GM12878 (cell line): Measurements from ENCODE around the gene CD27. TPM values are rescaled to one million over a fixed set of nuclear protein-coding genes. Genes with fewer than 3 reads are reported as not detected.

Experiments used
- ATAC-seq: fragments of 200-7000 bp; cut with Tn5 transposase; 3 replicates; pipeline ENCODE4 v1.9.1; 2020; ENCODE audit warnings: mild to moderate bottlenecking, moderate library complexity
- BruUV-seq: library from RNA; stranded (reverse); fragments of 400-500 nt; replicated peaks from 2 replicates; lab custom pipeline; 2021; lab: Mats Ljungman, UMichigan
- CTCF ChIA-PET: fragments of 300-600 bp; sonication (Branson Sonifier 250); formaldehyde crosslinking; extraction: SDS; loops from one replicate; lab custom pipeline; 2021; ENCODE audit warnings: inconsistent platforms; lab: Yijun Ruan, JAX
- POLR2A ChIA-PET: fragments of 350-600 bp; formaldehyde crosslinking; extraction: SDS; loops from one replicate; lab custom pipeline; 2021; ENCODE audit warnings: inconsistent platforms; lab: Charles Lee
- RAD21 ChIA-PET: fragments of 300-600 bp; sonication (Branson Sonifier 250); formaldehyde crosslinking; loops from one replicate; lab custom pipeline; 2023; ENCODE audit warnings: antibody characterized with exemption; ENCODE audit not compliant: unreplicated experiment; lab: Charles Lee
- SMC1A ChIA-PET: fragments of 300-600 bp; sonication (Branson Sonifier 250); formaldehyde crosslinking; loops from one replicate; lab custom pipeline; 2023; ENCODE audit not compliant: unreplicated experiment, uncharacterized antibody; lab: Charles Lee
- DNase-seq: peaks from one replicate; pipeline ENCODE4 v3.0.0-alpha.2; 2011; ENCODE audit warnings: low read depth, low spot score
- FAIRE-seq: peaks from 3 replicates; lab custom pipeline; 2011; peaks lifted over from hg19 to GRCh38; lab: Jason Lieb, UNC
- H2AFZ ChIP-seq: 2 replicates; pipeline ENCODE4 v1.6.0; 2011; ENCODE audit warnings: low read depth, low read length, control low read depth; ENCODE audit not compliant: control insufficient read depth
- H3K27ac ChIP-seq: 2 replicates; pipeline ENCODE4 v1.5.1; 2011; ENCODE audit warnings: control low read depth; ENCODE audit not compliant: control insufficient read depth, insufficient read depth
- H3K27me3 ChIP-seq, 2 experiments: replicated peaks in 1 of 2; 2 replicates each; pipeline versions ENCODE4 v1.6.0 to v1.6.1; 2011; ENCODE audit warnings: low read length in 1 of 2; ENCODE audit not compliant: control insufficient read depth in 2 of 2, insufficient read depth in 2 of 2
- H3K36me3 ChIP-seq, 2 experiments: 2 replicates each; pipeline ENCODE4 v1.5.1; 2011; ENCODE audit warnings: low read length in 1 of 2; ENCODE audit not compliant: control insufficient read depth in 2 of 2, insufficient read depth in 2 of 2
- H3K4me1 ChIP-seq: 2 replicates; pipeline ENCODE4 v1.6.1; 2011; ENCODE audit warnings: mild to moderate bottlenecking, low read length, moderate library complexity, mixed read lengths; ENCODE audit not compliant: control insufficient read depth, insufficient read depth
- H3K4me2 ChIP-seq: 2 replicates; pipeline ENCODE4 v1.6.0; 2011; ENCODE audit warnings: control low read depth; ENCODE audit not compliant: control insufficient read depth, insufficient read depth
- H3K4me3 ChIP-seq: fragments of 200-600 bp; sonication (generic); 2 replicates; pipeline ENCODE4 v1.5.1; 2016
- H3K79me2 ChIP-seq: 2 replicates; pipeline ENCODE4 v1.6.0; 2011; ENCODE audit warnings: low read length; ENCODE audit not compliant: control insufficient read depth, insufficient read depth
- H3K9ac ChIP-seq: 2 replicates; pipeline ENCODE4 v1.8.0; 2011; ENCODE audit warnings: low read length, control low read depth, mixed read lengths; ENCODE audit not compliant: control insufficient read depth, insufficient read depth
- H3K9me3 ChIP-seq: replicated peaks from 3 replicates; pipeline ENCODE4 v1.5.1; 2011; ENCODE audit warnings: mild to moderate bottlenecking, low read length; ENCODE audit not compliant: control insufficient read depth, insufficient read depth
- H4K20me1 ChIP-seq: 2 replicates; pipeline ENCODE4 v1.6.0; 2011; ENCODE audit not compliant: control insufficient read depth, insufficient read depth
- BHLHE40 ChIP-seq, 2 experiments: fragments of 450-650 bp in 1 of 2; IDR thresholded peaks; 2 replicates each; pipeline ENCODE4 v1.6.1; 2011 to 2017; ENCODE audit warnings: low read depth in 2 of 2, borderline replicate concordance in 1 of 2, improper control_type of control experiment in 1 of 2, low read length in 1 of 2, mild to moderate bottlenecking in 1 of 2
- CBFB ChIP-seq: IDR thresholded peaks from 2 replicates; pipeline ENCODE4 v1.6.1; 2016; ENCODE audit warnings: antibody characterized with exemption, low read depth
- CEBPB ChIP-seq, 2 experiments: fragments of 150-350 bp in 1 of 2; IDR thresholded peaks; 2 replicates each; pipeline ENCODE4 v1.6.1; 2012 to 2014; ENCODE audit warnings: low read depth in 2 of 2, low read length in 2 of 2, borderline replicate concordance in 1 of 2, inconsistent platforms in 1 of 2
- CHD2 ChIP-seq: IDR thresholded peaks from 2 replicates; pipeline ENCODE4 v1.6.1; 2011; ENCODE audit warnings: low read depth, low read length, improper control_type of control experiment, borderline replicate concordance
- CREM ChIP-seq: IDR thresholded peaks from 2 replicates; pipeline ENCODE4 v1.6.1; 2014; ENCODE audit warnings: antibody characterized with exemption, low read depth
- ELK1 ChIP-seq: IDR thresholded peaks from 2 replicates; pipeline ENCODE4 v1.6.1; 2012; ENCODE audit warnings: low read depth, low read length, improper control_type of control experiment
- IKZF1 ChIP-seq: fragments of 450-650 bp; conservative IDR thresholded peaks from 2 replicates; pipeline ENCODE4 v1.6.1; 2017; ENCODE audit warnings: antibody characterized with exemption, mild to moderate bottlenecking
- KLF5 ChIP-seq: fragments of 450-650 bp; IDR thresholded peaks from 2 replicates; pipeline ENCODE4 v1.6.1; 2014; ENCODE audit warnings: mild to moderate bottlenecking; ENCODE audit not compliant: partially characterized antibody
- NFIC ChIP-seq: IDR thresholded peaks from 2 replicates; pipeline ENCODE4 v1.6.1; 2012; ENCODE audit warnings: low read depth, mild to moderate bottlenecking, inconsistent platforms, low read length, moderate library complexity
- PRDM15 ChIP-seq: fragments of 450-650 bp; formaldehyde crosslinking; IDR thresholded peaks from 2 replicates; pipeline ENCODE4 v1.4.0; 2020; ENCODE audit warnings: mild to moderate bottlenecking, moderate library complexity
- RAD21 ChIP-seq: IDR thresholded peaks from 2 replicates; pipeline ENCODE4 v1.6.1; 2011; ENCODE audit warnings: mild to moderate bottlenecking, low read depth, low read length, moderate library complexity; ENCODE audit not compliant: insufficient read depth
- SP1 ChIP-seq: IDR thresholded peaks from one replicate; pipeline ENCODE4 v1.6.1; 2011; ENCODE audit warnings: low read depth, low read length
- WGBS: methylation state at CpG from one replicate; pipeline ENCODE4 v1.1.6; 2016; ENCODE audit warnings: low lambda C conversion rate; ENCODE audit not compliant: insufficient replicate concordance, insufficient coverage; ENCODE audit errors: missing lambda C conversion rate; 5-methylcytosine and 5-hydroxymethylcytosine counted together
- in situ Hi-C: fragments of 300-500 bp; cut with MboI; formaldehyde crosslinking; loops from 9 replicates; pipeline ENCODE4 v1.14.3; 2018; ENCODE audit warnings: mixed read lengths
- intact Hi-C: fragments of 100-400 bp; cut with micrococcal nuclease; formaldehyde crosslinking; loops from one replicate; pipeline ENCODE4 v1.14.2; 2022; ENCODE audit not compliant: unreplicated experiment
- polyA plus RNA-seq, 11 experiments: library from polyadenylated mRNA; depleted of rRNA in 4 of 11; unstranded in 6 of 11; stranded (reverse) in 5 of 11; fragments of >200 nt; fragmentation: Nextera tagmentation in 4 of 11; fragmentation: Illumina TruSeq in 1 of 11; extraction: Ambion mirVana in 4 of 11; extraction: Trizol in 1 of 11; gene quantifications; 1 replicate in 1 of 11; 2 replicates in 10 of 11; pipeline versions ENCODE4 v1.2.1 to v1.2.3, GENCODE V29; 2011 to 2016; ENCODE audit warnings: inconsistent platforms in 2 of 11, missing spikeins in 2 of 11, low read depth in 1 of 11
- total RNA-seq, 4 experiments: library from RNA; depleted of rRNA in 3 of 4; stranded (reverse); fragments of >200 nt in 3 of 4; fragmentation: Illumina TruSeq in 1 of 4; extraction: Trizol in 1 of 4; gene quantifications; 2 replicates each; pipeline versions ENCODE4 v1.2.1 to v1.2.3, GENCODE V29; 2013 to 2021
- TF ChIP-seq, protein P1 (sequence below): fragments of 450-650 bp; IDR thresholded peaks from 2 replicates; pipeline ENCODE4 v1.6.1; 2016; ENCODE audit warnings: mild to moderate bottlenecking

CD27 gene
- total and polyA plus RNA-seq, 10 of the 15 experiments (the other 5 are each of a cell fraction or from before 2014, with no cell fraction given): 4.9 to 184 (median 106) TPM

DNA sequence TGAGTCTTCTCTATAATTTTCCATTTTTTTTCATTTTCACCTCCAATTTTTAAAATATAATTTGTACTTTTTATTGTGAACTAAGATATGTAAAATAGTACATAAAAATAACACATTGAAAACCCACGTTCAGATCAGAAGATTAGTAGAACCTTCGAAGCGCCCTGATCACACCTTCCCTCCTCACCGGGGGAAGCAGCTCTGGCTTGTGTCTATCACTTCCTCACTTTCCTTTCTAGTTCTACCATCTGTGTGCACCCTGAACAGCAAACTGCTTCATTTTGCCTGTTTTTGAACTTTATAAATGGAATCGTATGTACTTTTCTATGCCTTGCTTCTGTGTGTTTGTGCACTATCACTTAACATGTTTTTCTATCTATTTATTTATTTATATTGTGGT lies 11.8 kb upstream of the CD27 start:
- peak overlapping the region; percentile 83 for H3K4me2 ChIP-seq
- H3K4me3 ChIP-seq: no peak overlapping the region
- peak overlapping the region; percentile 39 for H3K9ac ChIP-seq
- H3K36me3 ChIP-seq: no peaks in the 10 kb centered on the region
- ChIA-PET POLR2A (interaction anchor here (4.3 to 6.0 kb wide), 3 partner anchors 10 to 29 kb away, joined by 33 to 59 read pairs (median 40); partner anchors contain the start of genes CD27 and TAPBPL), CTCF (interaction anchor here (1.0 to 4.6 kb wide), 7 partner anchors 10 to 106 kb away, joined by 3 to 62 read pairs (median 16); partner anchors contain the start of genes CD27 and TAPBPL), SMC1A (interaction anchor here (1.2 to 6.3 kb wide), 7 partner anchors 8 to 37 kb away, joined by 4 to 74 read pairs (median 9); partner anchors contain the start of genes CD27, TAPBPL and VAMP1), RAD21 (interaction anchor here (1.0 to 6.2 kb wide), 8 partner anchors 11 to 69 kb away, joined by 3 to 73 read pairs (median 5); partner anchors contain the start of genes CD27 and VAMP1)
- BruUV-seq: no TSS peak
- peak overlapping the region; percentile 85 for H3K27ac ChIP-seq
- no peaks in the 10 kb centered on the region for H3K9me3 ChIP-seq
- in situ Hi-C loops: no loop called here
- peaks cover 61% of the 10 kb centered on the region for H3K4me1 ChIP-seq
- DNase-seq (no peak), ATAC-seq (peak; percentile 56), FAIRE-seq (no peak)
- H4K20me1 ChIP-seq: no peaks in the 10 kb centered on the region
- no peaks in the 10 kb centered on the region for H3K27me3 ChIP-seq
- intact Hi-C loops: no loop called here
- 19% methylated on average over 5 of the region's 5 CpGs for WGBS
- H2AFZ ChIP-seq: peak overlapping the region; percentile 65
- H3K79me2 ChIP-seq: no peaks in the 10 kb centered on the region; the same call in 1 of the 2 replicates
- TF ChIP-seq CEBPB (IDR thresholded peaks at IDR 0.05; ENCODE audit: borderline replicate concordance in 1 of 2, low read depth in 2 of 2, low read length in 2 of 2) (no peak), PRDM15 (CRISPR knock-in tag) (no peak), ELK1 (no peak), CHD2 (no peak), RAD21 (no peak), KLF5 (no peak), NFIC (peak; percentile 15; the same call in 1 of the 2 replicates), IKZF1 (no peak), CREM (no peak), SP1 (no peak), CBFB (no peak), BHLHE40 (IDR thresholded peaks at IDR 0.05; ENCODE audit: borderline replicate concordance in 1 of 2, low read depth in 2 of 2, low read length in 1 of 2) (no peak)
- TF ChIP-seq, protein P1, sequence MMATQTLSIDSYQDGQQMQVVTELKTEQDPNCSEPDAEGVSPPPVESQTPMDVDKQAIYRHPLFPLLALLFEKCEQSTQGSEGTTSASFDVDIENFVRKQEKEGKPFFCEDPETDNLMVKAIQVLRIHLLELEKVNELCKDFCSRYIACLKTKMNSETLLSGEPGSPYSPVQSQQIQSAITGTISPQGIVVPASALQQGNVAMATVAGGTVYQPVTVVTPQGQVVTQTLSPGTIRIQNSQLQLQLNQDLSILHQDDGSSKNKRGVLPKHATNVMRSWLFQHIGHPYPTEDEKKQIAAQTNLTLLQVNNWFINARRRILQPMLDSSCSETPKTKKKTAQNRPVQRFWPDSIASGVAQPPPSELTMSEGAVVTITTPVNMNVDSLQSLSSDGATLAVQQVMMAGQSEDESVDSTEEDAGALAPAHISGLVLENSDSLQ: peak; percentile 13; the same call in 1 of the 2 replicates
